Measurements from ENCODE around the gene KBTBD8. TPM values are rescaled to one million over a fixed set of nuclear protein-coding genes. Genes with fewer than 3 reads are reported as not detected.

The KBTBD8 gene
- total and polyA plus RNA-seq, 2 donors (not counting 1 experiment from before 2014, with no cell fraction given), result 1.1 to 2.3 TPM

DNA sequence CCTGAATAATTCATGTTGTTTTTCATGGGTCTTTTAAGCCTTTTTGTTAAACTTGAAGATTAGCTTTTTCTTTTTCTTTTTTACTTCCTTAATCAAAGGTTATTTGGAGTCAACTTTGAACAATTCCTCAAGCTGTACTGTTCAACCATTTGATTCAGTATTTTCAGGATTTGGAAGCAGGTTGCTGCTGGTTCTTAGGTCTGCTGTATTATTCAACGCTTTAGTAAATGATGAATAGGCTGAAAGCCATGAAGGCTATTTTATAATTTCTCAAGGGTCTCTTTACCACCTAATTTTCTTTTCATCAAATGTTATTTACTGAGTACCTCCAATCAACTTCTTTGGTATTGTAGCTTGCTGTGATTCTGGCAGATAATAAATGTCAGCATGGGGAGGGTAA, 45.8 kb upstream of the KBTBD8 start:
- Histone ChIP-seq H3K4me2 (ENCODE audit: extremely low read depth, insufficient read depth, low read length) (no peak overlapping the region), H3K27ac (ENCODE audit: insufficient read depth, low read length) (no peak overlapping the region), H4K20me1 (ENCODE audit: control insufficient read depth, extremely low read depth, insufficient read depth, low read length) (no peaks in the 10 kb centered on the region), H3K9ac (ENCODE audit: insufficient read depth, low read length) (no peak overlapping the region), H3K27me3 (ENCODE audit: control insufficient read depth, insufficient read depth, low read length) (peaks cover 6% of the 10 kb centered on the region), H3K36me3 (ENCODE audit: control insufficient read depth, insufficient read depth, low read length) (no peaks in the 10 kb centered on the region), H3K4me1 (ENCODE audit: control insufficient read depth, extremely low read depth, insufficient read depth, low read length) (no peaks in the 10 kb centered on the region), H3K4me3 (replicated peaks in 1 of 4; ENCODE audit: control extremely low read depth in 1 of 4, insufficient read depth in 1 of 4, low read depth in 3 of 4, low read length in 4 of 4) (no peak overlapping the region), H3K9me3 (ENCODE audit: control insufficient read depth, insufficient read depth, low read depth, low read length) (no peaks in the 10 kb centered on the region), H2AFZ (ENCODE audit: low read length) (no peak overlapping the region), H3K79me2 (ENCODE audit: control insufficient read depth, insufficient read depth, low read length) (no peaks in the 10 kb centered on the region)
- no peak for TF ChIP-seq CTCF (conservative IDR thresholded peaks at IDR 0.05 in 1 of 2, IDR thresholded peaks at IDR 0.05 in 1 of 2; ENCODE audit: low read depth in 1 of 2, low read length in 2 of 2)
- no peak for TF ChIP-seq EZH2 (IDR thresholded peaks at IDR 0.05; ENCODE audit: low read length, missing control alignments)
- no peak for DNase-seq (ENCODE audit: low read depth in 2 of 2)

DNA sequence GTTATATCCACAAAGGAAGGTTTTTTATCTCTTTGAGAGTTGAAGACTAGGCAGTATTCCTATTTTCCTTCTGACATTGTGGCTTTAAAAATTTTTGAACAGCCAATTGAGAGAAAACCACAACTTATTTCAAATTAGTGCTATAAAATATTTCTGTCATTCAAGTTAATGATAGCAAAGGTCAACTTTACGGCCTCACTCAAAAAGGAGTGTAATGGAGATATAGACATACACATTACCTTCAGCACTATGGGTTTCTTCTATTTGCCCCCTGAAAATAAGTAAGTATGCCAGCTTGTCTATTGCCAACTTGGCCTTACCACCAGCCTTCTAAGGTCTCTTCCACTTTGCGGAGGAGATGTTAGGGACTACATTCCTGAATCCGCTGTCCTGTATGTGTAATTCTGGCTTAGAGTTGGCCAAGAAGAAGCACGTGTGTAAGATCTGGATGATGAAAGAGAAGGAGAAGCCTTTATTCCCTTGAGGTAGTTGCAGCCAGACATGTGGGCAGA, 44.1 kb upstream of the KBTBD8 start:
- H3K27ac ChIP-seq (ENCODE audit: insufficient read depth, low read length), result no peak overlapping the region
- TF ChIP-seq EZH2 (IDR thresholded peaks at IDR 0.05; ENCODE audit: low read length, missing control alignments) (no peak), CTCF (conservative IDR thresholded peaks at IDR 0.05 in 1 of 2, IDR thresholded peaks at IDR 0.05 in 1 of 2; ENCODE audit: low read depth in 1 of 2, low read length in 2 of 2) (no peak)

DNA sequence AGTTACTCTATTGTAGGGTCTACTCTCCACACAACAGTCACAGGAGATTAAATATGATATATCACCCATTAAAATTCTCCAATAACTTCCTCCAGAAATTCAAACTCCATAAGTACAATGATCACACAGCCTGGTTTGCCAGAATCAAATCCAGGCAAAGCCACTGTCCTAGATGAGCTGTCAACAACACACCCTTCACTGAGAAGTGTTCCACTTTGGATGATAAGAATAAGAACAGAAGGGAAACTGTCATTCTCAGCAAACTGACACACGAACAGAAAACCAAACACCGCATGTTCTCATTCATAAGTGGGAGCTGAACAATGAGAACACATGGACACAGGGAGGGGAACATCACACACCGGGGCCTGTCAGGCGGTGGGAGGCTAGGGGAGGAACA, 41.4 kb upstream of the KBTBD8 start:
- Histone ChIP-seq H3K36me3 (ENCODE audit: control insufficient read depth, insufficient read depth, low read length) (no peaks in the 10 kb centered on the region), H3K4me1 (ENCODE audit: control insufficient read depth, extremely low read depth, insufficient read depth, low read length) (no peaks in the 10 kb centered on the region), H3K27ac (ENCODE audit: insufficient read depth, low read length) (no peak overlapping the region), H3K27me3 (ENCODE audit: control insufficient read depth, insufficient read depth, low read length) (peaks cover 5% of the 10 kb centered on the region), H4K20me1 (ENCODE audit: control insufficient read depth, extremely low read depth, insufficient read depth, low read length) (no peaks in the 10 kb centered on the region), H3K4me2 (ENCODE audit: extremely low read depth, insufficient read depth, low read length) (no peak overlapping the region), H3K9me3 (ENCODE audit: control insufficient read depth, insufficient read depth, low read depth, low read length) (no peaks in the 10 kb centered on the region), H3K79me2 (ENCODE audit: control insufficient read depth, insufficient read depth, low read length) (no peaks in the 10 kb centered on the region), H3K9ac (ENCODE audit: insufficient read depth, low read length) (no peak overlapping the region), H3K4me3 (replicated peaks in 1 of 4; ENCODE audit: control extremely low read depth in 1 of 4, insufficient read depth in 1 of 4, low read depth in 3 of 4, low read length in 4 of 4) (no peak overlapping the region), H2AFZ (ENCODE audit: low read length) (no peak overlapping the region)
- TF ChIP-seq CTCF (conservative IDR thresholded peaks at IDR 0.05 in 1 of 2, IDR thresholded peaks at IDR 0.05 in 1 of 2; ENCODE audit: low read depth in 1 of 2, low read length in 2 of 2), result no peak
- TF ChIP-seq EZH2 (IDR thresholded peaks at IDR 0.05; ENCODE audit: low read length, missing control alignments), result no peak
- DNase-seq (ENCODE audit: low read depth in 2 of 2), result no peak

More for the DNA sequence above, 44.1 kb upstream of the KBTBD8 start:
- H4K20me1 ChIP-seq (ENCODE audit: control insufficient read depth, extremely low read depth, insufficient read depth, low read length), result no peaks in the 10 kb centered on the region
- H3K4me3 ChIP-seq (replicated peaks in 1 of 4; ENCODE audit: control extremely low read depth in 1 of 4, insufficient read depth in 1 of 4, low read depth in 3 of 4, low read length in 4 of 4), result no peak overlapping the region
- H3K36me3 ChIP-seq (ENCODE audit: control insufficient read depth, insufficient read depth, low read length), result no peaks in the 10 kb centered on the region
- H2AFZ ChIP-seq (ENCODE audit: low read length), result no peak overlapping the region
- no peaks in the 10 kb centered on the region for H3K4me1 ChIP-seq (ENCODE audit: control insufficient read depth, extremely low read depth, insufficient read depth, low read length)
- no peaks in the 10 kb centered on the region for H3K9me3 ChIP-seq (ENCODE audit: control insufficient read depth, insufficient read depth, low read depth, low read length)
- no peak for DNase-seq (ENCODE audit: low read depth in 2 of 2)
- peaks cover 9% of the 10 kb centered on the region for H3K27me3 ChIP-seq (ENCODE audit: control insufficient read depth, insufficient read depth, low read length)
- no peak overlapping the region for H3K4me2 ChIP-seq (ENCODE audit: extremely low read depth, insufficient read depth, low read length)
- H3K9ac ChIP-seq (ENCODE audit: insufficient read depth, low read length), result no peak overlapping the region
- H3K79me2 ChIP-seq (ENCODE audit: control insufficient read depth, insufficient read depth, low read length), result no peaks in the 10 kb centered on the region

Data from fibroblast of lung (primary cell).